HG02885 (cell line): ENCODE data around the gene PBXIP1.

ENCODE experiments used
- ATAC-seq: cut with Tn5 transposase; IDR thresholded peaks from one replicate; pipeline ENCODE4 v1.9.1; 2021; ENCODE audit warnings: mild to moderate bottlenecking; ENCODE audit not compliant: unreplicated experiment, poor library complexity

The PBXIP1 gene

DNA sequence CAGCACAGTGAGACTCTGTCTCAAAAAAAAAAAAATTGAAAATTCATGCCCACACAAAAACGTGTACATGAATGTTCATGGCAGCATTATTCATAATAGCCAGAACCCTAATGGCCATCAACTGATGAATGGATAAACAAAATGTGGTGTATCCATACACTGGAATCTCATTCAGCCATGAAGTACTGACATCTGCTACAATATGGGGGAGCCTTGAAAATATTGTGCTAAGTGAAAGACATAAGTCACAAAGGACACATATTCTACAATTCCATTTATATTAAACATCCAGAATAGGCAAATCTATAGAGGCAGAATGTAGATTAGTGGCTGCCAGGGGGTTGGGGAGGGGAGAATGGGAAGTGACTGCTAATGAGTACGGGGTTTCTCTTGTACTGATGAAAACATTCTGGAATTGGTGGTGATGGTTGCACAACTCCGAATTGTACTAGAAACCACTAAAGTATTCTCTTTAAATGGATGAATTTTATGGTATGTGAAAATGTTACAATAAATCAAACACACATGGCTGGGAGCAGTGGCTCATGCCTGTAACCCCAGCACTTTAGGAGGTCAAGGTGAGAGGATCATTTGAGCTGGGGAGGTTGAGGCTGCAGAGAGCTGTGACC lies 52.8 kb downstream of the PBXIP1 start:
- ATAC-seq = no peak

DNA sequence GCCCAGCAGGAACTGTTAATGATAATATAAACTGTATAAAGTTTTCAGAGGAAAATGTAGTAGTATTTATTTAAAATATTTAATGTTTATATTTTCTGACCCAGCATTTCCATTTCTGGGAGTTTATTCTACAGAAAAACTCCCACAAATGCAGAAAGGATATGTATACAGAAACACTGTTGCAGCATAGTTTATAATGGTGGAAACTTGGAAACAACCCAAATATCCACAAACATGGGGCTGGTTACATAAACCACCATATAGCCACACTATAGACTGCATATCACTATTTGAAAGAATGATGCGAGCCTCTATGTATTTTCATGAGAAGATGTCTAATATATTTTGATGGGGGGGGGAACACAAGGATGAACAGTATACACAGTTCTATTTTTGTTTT lies 54.3 kb downstream of the PBXIP1 start:
- ATAC-seq = no peak

DNA sequence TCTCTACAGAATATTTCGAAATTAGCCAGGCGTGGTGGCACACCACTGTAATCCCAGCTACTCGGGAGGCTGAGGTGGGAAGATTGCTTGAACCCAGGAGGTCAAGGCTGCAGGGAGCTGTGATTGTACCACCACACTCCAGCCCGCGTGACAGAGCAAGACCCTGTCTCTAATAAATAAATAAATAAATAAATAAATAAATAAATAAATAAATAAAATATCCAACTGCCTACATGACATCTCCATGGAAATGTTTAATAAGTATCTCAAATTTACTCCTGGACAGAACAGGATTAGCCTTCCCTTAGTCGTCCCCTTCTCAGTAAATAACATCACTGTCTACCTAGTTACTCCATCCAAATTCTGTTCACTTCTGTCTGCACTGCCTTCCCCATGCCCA lies 56.9 kb downstream of the PBXIP1 start:
- ATAC-seq = no peak

DNA sequence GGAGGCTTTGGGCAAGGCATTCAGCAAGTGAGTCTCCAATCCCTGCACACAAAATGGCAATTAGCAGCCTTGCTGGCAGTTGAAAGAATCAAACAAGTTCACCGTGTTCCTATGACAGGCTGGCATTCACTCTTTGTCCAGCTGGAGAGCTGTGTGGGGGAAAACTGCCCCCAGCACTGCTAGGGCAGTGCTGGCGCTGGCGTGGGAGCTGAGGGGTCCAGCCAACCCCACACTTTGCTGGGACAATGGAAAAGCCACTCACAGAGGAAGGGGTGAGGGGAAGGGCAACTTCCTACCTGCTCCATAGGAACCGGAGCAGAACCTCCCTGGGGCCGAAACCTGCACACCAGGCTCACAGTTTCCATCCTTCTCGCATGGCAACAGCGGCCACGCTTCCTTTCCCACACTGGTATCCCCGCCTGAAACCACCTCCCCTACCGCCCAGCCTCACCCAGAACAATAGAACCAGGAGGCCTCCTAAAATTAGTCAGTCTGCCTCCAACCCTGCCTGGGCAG lies 59.1 kb downstream of the PBXIP1 start:
- no peak for ATAC-seq

- no peak for ATAC-seq
Observed at GRCh38 chr1:154895798-154896197, 60.1 kb downstream of the PBXIP1 start.
